Stimulated activated CD8-positive, alpha-beta memory T cell treated with anti-CD3 and anti-CD28 coated beads, Interleukin-4, amount 100 ng/mL, for 24 hours (primary cell): Measurements from ENCODE around the gene MC1R.
A peak's percentile ranks its signal among the peaks of the same experiment; 100 is the strongest.
"Not testable (repeated sequence)": the region's sequence is repeated elsewhere in the genome, so short reads cannot be mapped to it uniquely, and the experiment has no call there.

Experiments
- DNase-seq: peaks from one replicate; pipeline ENCODE4 v3.0.0-alpha.2; 2020; ENCODE audit warnings: low read depth

The MC1R gene

GRCh38 chr16:89913408-89914387 lies 5.0 kb upstream of the MC1R start:
- no peak for DNase-seq

GRCh38 chr16:89914642-89915285 lies 3.9 kb upstream of the MC1R start:
- DNase-seq = not testable (repeated sequence)

- no peak for DNase-seq
These were observed 3.1 kb upstream of the MC1R start for GRCh38 chr16:89915303-89916232.

GRCh38 chr16:89917773-89918452 lies 749 bp upstream of the MC1R start:
- peak; percentile 67 for DNase-seq

- DNase-seq = no peak
These were observed 1.1 kb downstream of the MC1R start for GRCh38 chr16:89919535-89920406.

GRCh38 chr16:89920723-89921122 lies 2.1 kb downstream of the MC1R start:
- DNase-seq = no peak

- no peak for DNase-seq
These were observed 2.6 kb downstream of the MC1R start for GRCh38 chr16:89921131-89921701.

- no peak for DNase-seq
These were observed 3.2 kb downstream of the MC1R start for GRCh38 chr16:89921702-89922476.

- no peak for DNase-seq
These were observed 3.8 kb downstream of the MC1R start for GRCh38 chr16:89922477-89922883.

GRCh38 chr16:89922884-89923639 lies 4.4 kb downstream of the MC1R start, which contains the start of gene TUBB3:
Gene TUBB3, plus strand, starts transcription at chr16:89923342. Its CDS starts 60 bp downstream, at chr16:89923402.
- no peak for DNase-seq

GRCh38 chr16:89923640-89924296 lies 5.1 kb downstream of the MC1R start:
- DNase-seq = no peak

- no peak for DNase-seq
These were observed 5.7 kb downstream of the MC1R start for GRCh38 chr16:89924297-89924924.

- DNase-seq = no peak
These were observed 6.3 kb downstream of the MC1R start for GRCh38 chr16:89924925-89925307.

- DNase-seq = no peak
These were observed 7.0 kb downstream of the MC1R start for GRCh38 chr16:89925596-89926079.

- no peak for DNase-seq
These were observed 12.7 kb downstream of the MC1R start for GRCh38 chr16:89931305-89931896.

- DNase-seq = no peak
These were observed 13.3 kb downstream of the MC1R start for GRCh38 chr16:89931964-89932363.

GRCh38 chr16:89934019-89934418 lies 15.4 kb downstream of the MC1R start:
- not testable (repeated sequence) for DNase-seq
